OCI-LY1 (cell line): ENCODE results near the gene LONRF2.

Source experiments
- H2AFZ ChIP-seq: fragments of 200-600 bp; sonication (generic), shearing (Covaris generic); 2 replicates; pipeline ENCODE4 v1.6.0; 2014; ENCODE audit warnings: antibody characterized with exemption, mild to moderate bottlenecking, low read length
- H3F3A ChIP-seq: fragments of 200-600 bp; sonication (generic), shearing (Covaris generic); 2 replicates; pipeline ENCODE4 v1.6.0; 2014; ENCODE audit warnings: mild to moderate bottlenecking, antibody characterized with exemption, low read length, moderate library complexity; ENCODE audit not compliant: insufficient read depth
- H3K27ac ChIP-seq: fragments of 200-600 bp; sonication (generic); 2 replicates; pipeline ENCODE4 v1.5.1; 2014; ENCODE audit warnings: low read length, mixed run types, mild to moderate bottlenecking, low read depth; ENCODE audit not compliant: poor library complexity, severe bottlenecking
- H3K27me3 ChIP-seq: fragments of 200-600 bp; sonication (generic); 2 replicates; pipeline ENCODE4 v1.6.0; 2014; ENCODE audit warnings: antibody characterized with exemption, mild to moderate bottlenecking, low read length, moderate library complexity; ENCODE audit not compliant: insufficient read depth
- H3K36me3 ChIP-seq: fragments of 200-600 bp; sonication (generic); 2 replicates; pipeline ENCODE4 v1.6.1; 2014; ENCODE audit warnings: mild to moderate bottlenecking, antibody characterized with exemption, low read length, moderate library complexity, mixed read lengths; ENCODE audit not compliant: insufficient read depth
- H3K4me1 ChIP-seq: fragments of 200-600 bp; sonication (generic); 2 replicates; pipeline ENCODE4 v1.5.1; 2014; ENCODE audit warnings: mild to moderate bottlenecking, low read length, moderate library complexity; ENCODE audit not compliant: insufficient read depth, severe bottlenecking
- H3K4me2 ChIP-seq: fragments of 200-600 bp; sonication (generic), shearing (Covaris generic); 2 replicates; pipeline ENCODE4 v1.6.1; 2014; ENCODE audit warnings: low read length
- H3K4me3 ChIP-seq: fragments of 200-600 bp; sonication (generic); 2 replicates; pipeline ENCODE4 v1.5.1; 2014; ENCODE audit warnings: low read length, low read depth, mild to moderate bottlenecking, mixed read lengths; ENCODE audit not compliant: poor library complexity, severe bottlenecking
- H3K79me2 ChIP-seq: fragments of 200-600 bp; shearing (Covaris generic); 2 replicates; pipeline ENCODE4 v1.6.1; 2016; ENCODE audit warnings: mixed run types, low read length, mixed read lengths; ENCODE audit not compliant: insufficient read depth
- H3K9ac ChIP-seq: fragments of 200-600 bp; sonication (generic), shearing (Covaris generic); 2 replicates; pipeline ENCODE4 v1.6.1; 2014; ENCODE audit warnings: mild to moderate bottlenecking, low read length, mixed read lengths
- H3K9me2 ChIP-seq: fragments of 200-600 bp; sonication (generic), shearing (Covaris generic); 2 replicates; pipeline ENCODE4 v1.6.1; 2014; ENCODE audit warnings: low read depth, mild to moderate bottlenecking, low read length, mixed read lengths
- H3K9me3 ChIP-seq: fragments of 200-600 bp; shearing (Covaris generic); 2 replicates; pipeline ENCODE4 v1.6.1; 2014; ENCODE audit warnings: low read length, mixed read lengths
- H4K20me1 ChIP-seq: fragments of 200-600 bp; sonication (generic), shearing (Covaris generic); 2 replicates; pipeline ENCODE4 v1.6.0; 2016; ENCODE audit warnings: mild to moderate bottlenecking, low read length; ENCODE audit not compliant: insufficient read depth
- EZH2 ChIP-seq: fragments of 200-600 bp; sonication (generic), shearing (Covaris generic); IDR thresholded peaks from 2 replicates; pipeline ENCODE4 v1.8.0; 2017; ENCODE audit warnings: borderline replicate concordance, mixed run types, mild to moderate bottlenecking, antibody characterized with exemption, low read length, moderate library complexity, mixed read lengths
- TF ChIP-seq, protein P1 (sequence below): fragments of 200-600 bp; sonication (generic), shearing (Covaris generic); IDR thresholded peaks from 2 replicates; pipeline ENCODE4 v1.5.1; 2017; ENCODE audit warnings: mild to moderate bottlenecking, antibody characterized with exemption, low read length, moderate library complexity, mixed read lengths

The LONRF2 gene

DNA sequence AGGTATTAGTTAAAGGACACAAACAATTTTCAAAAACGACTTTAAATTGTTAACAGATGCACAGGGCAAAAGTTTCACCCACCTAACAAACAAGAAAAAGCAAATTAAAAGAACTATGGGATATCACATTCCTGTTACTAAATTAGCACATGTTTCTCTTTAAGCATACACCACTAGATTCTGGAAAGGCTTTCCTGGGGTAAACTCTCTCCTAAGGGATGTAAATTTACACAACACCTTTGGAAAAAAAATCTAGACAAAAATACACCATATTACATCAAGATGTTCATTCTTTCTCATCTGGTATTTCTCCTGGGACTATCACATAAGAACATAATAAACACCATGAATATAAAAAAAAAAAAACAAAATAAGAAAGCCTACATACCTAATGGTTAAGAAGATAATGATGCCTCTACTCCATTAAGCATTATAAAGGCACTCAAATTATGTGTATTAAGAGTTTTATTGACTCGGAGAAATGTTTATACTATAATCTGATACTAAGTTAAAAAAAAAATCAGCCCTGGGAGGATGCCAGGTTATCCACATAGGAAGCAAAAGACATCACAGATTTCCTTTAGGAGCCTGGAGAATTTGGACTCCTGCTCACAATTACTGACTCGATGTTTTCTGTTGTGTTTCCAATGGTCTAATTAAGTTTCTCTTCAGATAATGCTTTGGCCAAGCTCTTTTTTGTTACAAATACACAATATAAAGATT is 97.2 kb downstream of the LONRF2 start:
- H2AFZ ChIP-seq = no peak overlapping the region
- H3K4me3 ChIP-seq = no peak overlapping the region
- H3K9me2 ChIP-seq = no peaks in the 10 kb centered on the region
- H3K27ac ChIP-seq = no peak overlapping the region
- no peak overlapping the region for H3K4me2 ChIP-seq
- no peaks in the 10 kb centered on the region for H3F3A ChIP-seq
- H3K4me1 ChIP-seq = peaks cover 9% of the 10 kb centered on the region
- no peaks in the 10 kb centered on the region for H3K79me2 ChIP-seq
- TF ChIP-seq, protein P1, sequence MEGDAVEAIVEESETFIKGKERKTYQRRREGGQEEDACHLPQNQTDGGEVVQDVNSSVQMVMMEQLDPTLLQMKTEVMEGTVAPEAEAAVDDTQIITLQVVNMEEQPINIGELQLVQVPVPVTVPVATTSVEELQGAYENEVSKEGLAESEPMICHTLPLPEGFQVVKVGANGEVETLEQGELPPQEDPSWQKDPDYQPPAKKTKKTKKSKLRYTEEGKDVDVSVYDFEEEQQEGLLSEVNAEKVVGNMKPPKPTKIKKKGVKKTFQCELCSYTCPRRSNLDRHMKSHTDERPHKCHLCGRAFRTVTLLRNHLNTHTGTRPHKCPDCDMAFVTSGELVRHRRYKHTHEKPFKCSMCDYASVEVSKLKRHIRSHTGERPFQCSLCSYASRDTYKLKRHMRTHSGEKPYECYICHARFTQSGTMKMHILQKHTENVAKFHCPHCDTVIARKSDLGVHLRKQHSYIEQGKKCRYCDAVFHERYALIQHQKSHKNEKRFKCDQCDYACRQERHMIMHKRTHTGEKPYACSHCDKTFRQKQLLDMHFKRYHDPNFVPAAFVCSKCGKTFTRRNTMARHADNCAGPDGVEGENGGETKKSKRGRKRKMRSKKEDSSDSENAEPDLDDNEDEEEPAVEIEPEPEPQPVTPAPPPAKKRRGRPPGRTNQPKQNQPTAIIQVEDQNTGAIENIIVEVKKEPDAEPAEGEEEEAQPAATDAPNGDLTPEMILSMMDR = no peak
- TF ChIP-seq EZH2 = no peak
- no peaks in the 10 kb centered on the region for H3K9me3 ChIP-seq
- no peaks in the 10 kb centered on the region for H4K20me1 ChIP-seq
- H3K36me3 ChIP-seq = no peaks in the 10 kb centered on the region
- no peak overlapping the region for H3K9ac ChIP-seq
- H3K27me3 ChIP-seq = 0 out of 2 replicates have a peak, but pooled peaks cover 4% of the 10 kb centered on the region

DNA sequence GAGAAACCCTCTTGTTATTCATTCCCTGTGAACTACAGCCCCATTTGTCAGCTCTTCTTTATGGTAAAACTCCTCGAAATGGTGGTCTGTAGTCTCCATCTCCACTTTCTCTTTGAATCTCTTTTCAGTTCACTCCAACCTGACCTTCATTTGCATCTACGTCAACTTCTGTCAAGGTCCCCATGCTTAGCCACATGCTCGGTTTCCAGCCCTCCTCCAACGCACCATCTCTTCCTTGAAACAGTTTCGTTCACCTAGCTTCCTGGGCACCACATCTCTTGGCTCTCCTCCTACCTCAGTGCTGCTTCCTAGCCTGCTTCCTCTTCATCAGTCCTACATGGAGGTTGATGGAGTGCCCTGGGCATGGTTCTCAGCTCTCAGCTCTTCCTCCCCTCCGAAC is 98.8 kb downstream of the LONRF2 start:
- Histone ChIP-seq H3K4me3 (no peak overlapping the region), H3K27ac (no peak overlapping the region), H3K4me2 (no peak overlapping the region), H3K4me1 (peaks cover 9% of the 10 kb centered on the region), H3F3A (no peaks in the 10 kb centered on the region), H3K36me3 (no peaks in the 10 kb centered on the region), H3K27me3 (0 out of 2 replicates have a peak, but pooled peaks cover 4% of the 10 kb centered on the region), H3K9me3 (no peaks in the 10 kb centered on the region), H3K9ac (no peak overlapping the region), H3K9me2 (no peaks in the 10 kb centered on the region), H2AFZ (no peak overlapping the region), H3K79me2 (no peaks in the 10 kb centered on the region), H4K20me1 (no peaks in the 10 kb centered on the region)
- TF ChIP-seq, protein P1 = no peak
- no peak for TF ChIP-seq EZH2
